ENCODE data around the gene ITGA6.
"Not testable (repeated sequence)": the region's sequence is repeated elsewhere in the genome, so short reads cannot be mapped to it uniquely, and the experiment has no call there.

The ITGA6 gene

DNA sequence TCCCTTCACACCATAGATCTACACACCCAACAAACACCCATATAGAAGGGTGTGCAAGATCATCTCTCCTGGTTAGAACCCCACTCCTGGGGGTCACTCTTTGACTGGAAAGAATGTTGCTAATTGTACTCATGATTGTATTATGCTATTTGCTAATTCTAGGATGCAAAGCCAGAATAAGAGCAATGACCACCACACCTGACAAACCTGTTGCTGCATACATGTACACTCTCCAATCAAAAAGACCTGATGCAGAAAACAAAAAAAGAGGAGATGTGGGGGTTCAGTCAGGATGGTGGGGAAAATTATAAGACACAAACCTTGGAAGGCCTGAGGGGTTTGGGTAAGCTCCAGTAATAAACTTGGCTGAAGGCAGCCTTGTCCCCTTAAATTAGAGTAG, 91.6 kb downstream of the ITGA6 start:
- no peak for DNase-seq

- no peak for DNase-seq
Observed at GRCh38 chr2:172525601-172526000, 98.2 kb downstream of the ITGA6 start.

- no peak for DNase-seq
Observed at GRCh38 chr2:172531309-172531708, 103.9 kb downstream of the ITGA6 start.

DNA sequence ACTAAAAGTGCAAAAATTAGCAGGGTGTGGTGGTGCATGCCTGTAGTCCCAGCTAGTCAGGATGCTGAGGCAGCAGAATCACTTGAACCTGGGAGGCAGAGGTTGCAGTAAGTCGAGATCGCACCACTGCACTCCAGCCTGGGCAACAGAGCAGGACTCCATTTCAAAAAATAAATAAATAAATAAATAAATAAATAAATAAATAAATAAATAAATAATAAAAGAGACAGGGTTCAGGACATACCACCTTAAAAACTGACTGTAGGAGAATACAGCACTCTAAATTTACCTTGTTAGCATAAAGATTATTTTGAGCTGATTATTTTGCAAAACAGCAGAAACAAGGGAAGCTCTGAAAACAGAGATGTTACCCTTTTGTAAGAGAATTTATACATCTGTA, 105.1 kb downstream of the ITGA6 start:
- DNase-seq: not testable (repeated sequence)

- DNase-seq: no peak
Observed at GRCh38 chr2:172533687-172534086, 106.3 kb downstream of the ITGA6 start.

GRCh38 chr2:172535119-172535518, 107.7 kb downstream of the ITGA6 start:
- DNase-seq: no peak

DNA sequence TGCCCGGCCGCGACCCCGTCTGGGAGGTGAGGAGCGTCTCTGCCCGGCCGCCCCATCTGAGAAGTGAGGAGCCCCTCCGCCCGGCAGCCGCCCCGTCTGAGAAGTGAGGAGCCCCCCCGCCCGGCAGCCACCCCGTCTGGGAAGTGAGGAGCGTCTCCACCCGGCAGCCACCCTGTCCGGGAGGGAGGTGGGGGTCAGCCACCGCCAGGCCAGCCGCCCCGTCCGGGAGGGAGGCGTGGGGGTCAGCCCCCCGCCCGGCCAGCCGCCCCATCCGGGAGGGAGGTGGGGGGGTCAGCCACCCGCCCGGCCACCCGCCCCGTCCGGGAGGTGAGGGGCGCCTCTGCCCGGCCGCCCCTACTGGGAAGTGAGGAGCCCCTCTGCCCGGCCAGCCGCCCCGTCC, 110.5 kb downstream of the ITGA6 start:
- not testable (repeated sequence) for DNase-seq

- no peak for DNase-seq
Observed at GRCh38 chr2:172539767-172540166, 112.4 kb downstream of the ITGA6 start.

DNA sequence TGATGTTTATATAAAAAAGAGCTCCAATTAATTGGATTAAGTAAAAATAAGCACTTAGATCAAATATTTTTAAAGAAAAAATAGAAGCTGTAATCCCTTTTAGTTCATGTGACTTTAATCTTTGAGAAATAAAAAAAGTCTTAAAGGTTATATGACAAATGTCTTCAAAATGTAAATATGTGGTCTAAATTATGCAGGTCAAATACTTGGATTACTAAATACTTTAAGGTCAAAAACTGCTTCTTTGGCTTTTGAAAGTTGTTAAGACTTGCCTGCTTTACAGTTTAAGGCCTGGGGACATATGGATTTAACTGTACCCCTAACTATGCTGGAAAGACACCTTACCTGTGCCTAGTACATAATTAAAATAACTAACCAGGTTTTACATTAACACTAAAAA, 113.0 kb downstream of the ITGA6 start:
- no peak for DNase-seq

GRCh38 chr2:172545408-172546075, 118.2 kb downstream of the ITGA6 start:
- DNase-seq: no peak

GRCh38 chr2:172549131-172549530, 121.7 kb downstream of the ITGA6 start:
- no peak for DNase-seq

- not testable (repeated sequence) for DNase-seq
Observed at GRCh38 chr2:172549802-172550201, 122.4 kb downstream of the ITGA6 start.

- DNase-seq: no peak
Observed at GRCh38 chr2:172550419-172550818, 123.0 kb downstream of the ITGA6 start.

GRCh38 chr2:172551271-172551670, 123.9 kb downstream of the ITGA6 start:
- no peak for DNase-seq

GRCh38 chr2:172552547-172553291, 125.3 kb downstream of the ITGA6 start:
- peak; percentile 44 for DNase-seq

GRCh38 chr2:172554352-172555271, 127.2 kb downstream of the ITGA6 start:
- DNase-seq: no peak

- no peak for DNase-seq
Observed at GRCh38 chr2:172555272-172555521, 127.8 kb downstream of the ITGA6 start.
